RWPE2 (cell line): Measurements from ENCODE around the gene GALR1.

Source experiments
- ATAC-seq: fragments of 200-7000 bp; cut with Tn5 transposase; 3 replicates; pipeline ENCODE4 v1.9.1; 2021; ENCODE audit warnings: low read depth
- DNase-seq: peaks from one replicate; pipeline ENCODE4 v3.0.0-alpha.2; 2020; ENCODE audit warnings: low spot score
- H3K27ac ChIP-seq: fragments of 450-650 bp; 2 replicates; pipeline ENCODE4 v1.5.1; 2017; ENCODE audit warnings: mild to moderate bottlenecking; ENCODE audit not compliant: poor library complexity, severe bottlenecking
- H3K27me3 ChIP-seq: fragments of 250-450 bp; sonication (Bioruptor Pico); 2 replicates; pipeline ENCODE4 v1.5.1; 2021; ENCODE audit warnings: mild to moderate bottlenecking, moderate library complexity; ENCODE audit not compliant: insufficient read depth, poor library complexity, severe bottlenecking
- H3K36me3 ChIP-seq: fragments of 250-450 bp; sonication (Bioruptor Pico); 2 replicates; pipeline ENCODE4 v1.5.1; 2020; ENCODE audit warnings: low read depth, mild to moderate bottlenecking, moderate library complexity
- H3K4me1 ChIP-seq: fragments of 250-450 bp; sonication (Bioruptor Pico); 2 replicates; pipeline ENCODE4 v1.5.1; 2021; ENCODE audit warnings: mild to moderate bottlenecking, moderate library complexity; ENCODE audit not compliant: insufficient read depth, poor library complexity, severe bottlenecking
- H3K4me3 ChIP-seq: fragments of 250-450 bp; sonication (Bioruptor Pico); 2 replicates; pipeline ENCODE4 v1.5.1; 2021; ENCODE audit warnings: mild to moderate bottlenecking, moderate library complexity; ENCODE audit not compliant: severe bottlenecking
- H3K9me3 ChIP-seq: fragments of 250-450 bp; sonication (Bioruptor Pico); 2 replicates; pipeline ENCODE4 v1.5.1; 2021; ENCODE audit warnings: mild to moderate bottlenecking, moderate library complexity; ENCODE audit not compliant: severe bottlenecking
- TF ChIP-seq, protein P1 (sequence below): fragments of 450-650 bp; IDR thresholded peaks from one replicate; pipeline ENCODE4 v1.5.1; 2017; ENCODE audit warnings: mild to moderate bottlenecking, moderate library complexity; ENCODE audit not compliant: poor library complexity, severe bottlenecking

Gene GALR1, protein sequence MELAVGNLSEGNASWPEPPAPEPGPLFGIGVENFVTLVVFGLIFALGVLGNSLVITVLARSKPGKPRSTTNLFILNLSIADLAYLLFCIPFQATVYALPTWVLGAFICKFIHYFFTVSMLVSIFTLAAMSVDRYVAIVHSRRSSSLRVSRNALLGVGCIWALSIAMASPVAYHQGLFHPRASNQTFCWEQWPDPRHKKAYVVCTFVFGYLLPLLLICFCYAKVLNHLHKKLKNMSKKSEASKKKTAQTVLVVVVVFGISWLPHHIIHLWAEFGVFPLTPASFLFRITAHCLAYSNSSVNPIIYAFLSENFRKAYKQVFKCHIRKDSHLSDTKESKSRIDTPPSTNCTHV

DNA sequence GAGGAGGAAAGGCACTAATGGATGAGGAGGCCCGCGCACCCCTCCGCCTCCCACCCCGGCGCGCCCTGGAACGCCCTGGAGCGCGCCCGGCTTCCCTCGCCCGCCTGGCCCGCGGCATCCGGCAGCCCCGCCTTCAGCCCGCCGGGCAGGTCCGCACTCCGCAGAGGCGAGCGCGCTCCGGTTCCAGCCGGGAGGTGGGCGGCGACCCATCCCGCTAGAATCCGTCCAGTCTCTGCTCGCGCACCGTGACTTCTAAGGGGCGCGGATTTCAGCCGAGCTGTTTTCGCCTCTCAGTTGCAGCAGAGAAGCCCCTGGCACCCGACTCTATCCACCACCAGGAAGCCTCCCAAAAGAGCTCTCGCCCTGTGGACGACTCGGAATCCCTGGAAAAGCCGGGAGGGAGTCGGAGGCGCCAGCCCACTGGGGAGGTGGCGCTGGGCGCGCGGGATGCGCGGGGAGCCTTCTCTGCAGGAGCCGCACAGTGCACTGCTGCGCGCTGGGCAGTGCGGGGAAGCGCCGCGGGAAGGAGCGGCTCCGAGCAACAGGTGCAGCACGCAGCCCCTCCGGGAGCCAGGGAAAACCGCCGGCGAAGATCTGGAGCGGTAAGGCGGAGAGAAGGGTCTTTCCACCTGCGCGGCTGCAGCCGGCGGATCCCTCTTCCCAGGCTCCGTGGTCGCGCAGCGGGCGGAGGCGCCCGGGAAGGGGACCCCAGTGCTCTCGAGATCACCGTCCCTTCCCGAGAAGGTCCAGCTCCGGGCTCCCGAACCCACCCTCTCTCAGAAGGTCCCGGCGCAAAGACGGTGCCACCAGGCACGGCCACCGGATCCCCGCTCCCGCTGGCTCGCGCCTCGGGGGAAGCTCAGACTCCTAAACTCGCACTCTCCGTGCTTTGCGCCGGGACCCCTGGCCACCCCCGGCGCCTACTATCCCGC lies at the start of gene GALR1:
GALR1 (plus strand) TSS at position 280 of the 932 bp plus-strand sequence. CDS start 701 bp downstream, outside the sequence.
- Histone ChIP-seq H3K4me3 (no peak within 1 kb of the TSS), H3K27ac (no peak within 1 kb of the TSS), H3K4me1 (no peaks in the 10 kb centered on the region), H3K36me3 (no peaks in the 10 kb centered on the region), H3K27me3 (peaks cover 72% of the 10 kb centered on the region), H3K9me3 (no peaks in the 10 kb centered on the region)
- TF ChIP-seq, protein P1, sequence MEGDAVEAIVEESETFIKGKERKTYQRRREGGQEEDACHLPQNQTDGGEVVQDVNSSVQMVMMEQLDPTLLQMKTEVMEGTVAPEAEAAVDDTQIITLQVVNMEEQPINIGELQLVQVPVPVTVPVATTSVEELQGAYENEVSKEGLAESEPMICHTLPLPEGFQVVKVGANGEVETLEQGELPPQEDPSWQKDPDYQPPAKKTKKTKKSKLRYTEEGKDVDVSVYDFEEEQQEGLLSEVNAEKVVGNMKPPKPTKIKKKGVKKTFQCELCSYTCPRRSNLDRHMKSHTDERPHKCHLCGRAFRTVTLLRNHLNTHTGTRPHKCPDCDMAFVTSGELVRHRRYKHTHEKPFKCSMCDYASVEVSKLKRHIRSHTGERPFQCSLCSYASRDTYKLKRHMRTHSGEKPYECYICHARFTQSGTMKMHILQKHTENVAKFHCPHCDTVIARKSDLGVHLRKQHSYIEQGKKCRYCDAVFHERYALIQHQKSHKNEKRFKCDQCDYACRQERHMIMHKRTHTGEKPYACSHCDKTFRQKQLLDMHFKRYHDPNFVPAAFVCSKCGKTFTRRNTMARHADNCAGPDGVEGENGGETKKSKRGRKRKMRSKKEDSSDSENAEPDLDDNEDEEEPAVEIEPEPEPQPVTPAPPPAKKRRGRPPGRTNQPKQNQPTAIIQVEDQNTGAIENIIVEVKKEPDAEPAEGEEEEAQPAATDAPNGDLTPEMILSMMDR, result no peak
- DNase-seq, result no peak
- ATAC-seq, result peak; percentile 55; the same call in 2 of the 3 replicates

DNA sequence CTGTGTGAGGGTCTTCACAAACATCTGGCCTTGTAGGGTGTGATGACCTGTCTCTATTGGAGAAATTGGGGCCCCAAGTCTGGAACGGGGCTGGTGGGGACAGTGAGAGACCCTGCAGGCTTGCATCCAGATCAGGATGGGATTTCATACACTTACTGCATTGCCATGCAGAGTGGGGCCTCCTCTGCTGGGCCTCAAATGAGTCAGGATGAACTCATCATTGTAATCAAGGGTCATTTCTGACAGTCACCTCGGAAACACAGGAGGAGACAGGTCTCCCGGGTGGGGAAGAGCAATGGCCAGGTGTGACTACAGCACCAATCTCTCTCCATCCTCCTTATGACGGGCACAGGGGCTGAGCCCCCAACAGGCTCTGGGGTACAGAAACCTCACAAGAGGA lies 48.1 kb upstream of the GALR1 start:
- Histone ChIP-seq H3K4me3 (no peak overlapping the region), H3K27me3 (no peaks in the 10 kb centered on the region), H3K4me1 (no peaks in the 10 kb centered on the region), H3K9me3 (no peaks in the 10 kb centered on the region), H3K27ac (no peak overlapping the region), H3K36me3 (no peaks in the 10 kb centered on the region)
- ATAC-seq, result peak; percentile 94
- DNase-seq, result no peak
- TF ChIP-seq, protein P1, result no peak

- no peaks in the 10 kb centered on the region for H3K27me3 ChIP-seq
- H3K4me1 ChIP-seq, result no peaks in the 10 kb centered on the region
- no peaks in the 10 kb centered on the region for H3K9me3 ChIP-seq
- ATAC-seq (no peak), DNase-seq (no peak)
- no peak overlapping the region for H3K4me3 ChIP-seq
- H3K36me3 ChIP-seq, result no peaks in the 10 kb centered on the region
- TF ChIP-seq, protein P1, result no peak
- H3K27ac ChIP-seq, result no peak overlapping the region
These were observed 47.3 kb upstream of the GALR1 start for GRCh38 chr18:77202329-77202728.

- ATAC-seq, result no peak
- Histone ChIP-seq H3K36me3 (no peaks in the 10 kb centered on the region), H3K4me1 (no peaks in the 10 kb centered on the region), H3K27me3 (no peaks in the 10 kb centered on the region), H3K4me3 (no peak overlapping the region), H3K9me3 (no peaks in the 10 kb centered on the region), H3K27ac (no peak overlapping the region)
- TF ChIP-seq, protein P1, result no peak
- no peak for DNase-seq
These were observed 46.6 kb upstream of the GALR1 start for GRCh38 chr18:77203071-77203470.
